NCI-H748 treated with DMSO at 0.1 percent for 48 hours (cell line): Measurements from ENCODE around the gene TGM1.

Experiments used
- DNase-seq: peaks from one replicate; lab custom pipeline; 2025; lab: John Stamatoyannopoulos, UW

Gene TGM1

DNA sequence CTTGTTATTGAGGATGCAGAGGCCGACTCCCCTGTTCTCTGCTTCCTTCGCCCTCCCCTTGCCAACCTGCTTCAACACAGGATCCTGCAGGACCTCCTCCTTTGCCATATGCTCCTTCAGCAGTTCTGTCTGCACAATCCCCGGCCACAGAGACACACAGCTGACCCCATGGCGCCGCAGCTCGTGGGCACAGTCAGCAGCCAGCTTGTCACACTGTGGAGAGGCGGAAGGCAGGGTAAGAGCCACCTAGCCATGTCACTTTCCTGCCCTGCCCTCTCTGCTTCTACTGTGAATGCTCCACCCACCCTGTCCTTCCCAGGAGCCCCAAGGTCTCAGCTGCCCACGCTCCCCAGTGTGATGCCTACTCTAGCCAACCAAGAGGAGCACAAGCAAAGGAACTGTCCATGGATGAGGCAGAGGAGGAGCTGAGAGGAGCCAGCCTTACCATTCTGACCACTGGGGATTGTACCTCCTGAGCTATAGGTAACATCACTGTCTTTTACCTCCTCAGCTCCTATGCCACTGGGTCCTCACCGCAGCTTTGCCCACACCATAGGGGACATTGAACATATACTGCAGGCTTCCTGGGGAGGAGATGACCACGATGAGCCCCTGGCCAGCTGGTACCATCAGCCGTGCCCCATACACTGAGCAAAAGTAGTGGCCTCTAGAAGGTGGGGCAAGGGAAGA, 29.3 kb upstream of the TGM1 start:
- no peak for DNase-seq

DNA sequence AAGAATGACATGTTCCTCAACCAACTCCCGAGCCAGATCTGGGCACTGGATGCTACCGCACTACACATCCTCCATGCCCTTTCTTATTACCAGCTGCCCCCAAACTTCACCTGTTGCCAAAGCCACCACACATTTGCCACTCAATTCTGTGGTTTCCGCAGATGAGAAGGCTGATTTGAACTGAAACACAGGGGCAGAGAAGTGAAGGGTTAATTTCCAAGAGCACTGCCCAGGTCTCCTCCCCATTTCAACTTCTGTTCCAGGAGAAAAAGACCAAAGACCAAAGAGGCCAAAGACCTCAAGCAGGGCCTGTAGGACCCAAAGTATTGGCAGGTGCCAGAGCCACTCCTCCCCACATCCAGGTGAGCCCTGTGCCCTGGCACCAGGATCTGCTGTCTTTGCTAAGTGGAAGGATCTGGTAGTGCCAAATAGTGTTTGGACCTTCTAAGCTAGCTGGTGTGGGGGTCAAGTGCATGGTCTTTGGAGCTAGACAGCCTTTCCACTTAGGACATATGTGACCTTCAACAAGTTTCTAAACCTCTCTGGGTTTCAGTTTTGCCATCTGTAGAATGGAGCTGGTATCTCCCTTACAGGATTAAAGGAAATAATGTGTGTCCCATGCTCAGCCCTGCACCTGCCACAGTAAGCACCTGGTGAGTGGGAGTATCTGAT, 28.6 kb upstream of the TGM1 start:
- no peak for DNase-seq

DNA sequence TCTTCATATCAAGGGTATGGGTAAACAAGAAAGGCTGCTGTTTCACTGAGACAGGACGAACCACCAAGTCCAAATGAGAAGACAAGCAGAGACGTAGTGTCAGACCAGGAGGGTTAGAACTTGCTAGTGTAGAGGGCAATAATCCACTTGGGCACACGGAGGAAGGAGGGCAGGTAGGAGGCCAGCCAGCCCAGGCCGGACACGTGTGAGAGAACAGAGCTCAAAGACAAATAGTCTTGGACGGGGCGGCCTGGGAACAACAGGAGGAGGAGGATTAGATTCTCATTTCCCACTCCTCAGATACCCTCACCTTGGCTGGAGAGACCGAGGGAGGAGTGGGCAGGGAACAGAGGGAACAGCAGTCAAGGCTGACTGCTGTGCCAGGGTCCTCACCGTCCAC, 27.8 kb upstream of the TGM1 start:
- DNase-seq = no peak

DNA sequence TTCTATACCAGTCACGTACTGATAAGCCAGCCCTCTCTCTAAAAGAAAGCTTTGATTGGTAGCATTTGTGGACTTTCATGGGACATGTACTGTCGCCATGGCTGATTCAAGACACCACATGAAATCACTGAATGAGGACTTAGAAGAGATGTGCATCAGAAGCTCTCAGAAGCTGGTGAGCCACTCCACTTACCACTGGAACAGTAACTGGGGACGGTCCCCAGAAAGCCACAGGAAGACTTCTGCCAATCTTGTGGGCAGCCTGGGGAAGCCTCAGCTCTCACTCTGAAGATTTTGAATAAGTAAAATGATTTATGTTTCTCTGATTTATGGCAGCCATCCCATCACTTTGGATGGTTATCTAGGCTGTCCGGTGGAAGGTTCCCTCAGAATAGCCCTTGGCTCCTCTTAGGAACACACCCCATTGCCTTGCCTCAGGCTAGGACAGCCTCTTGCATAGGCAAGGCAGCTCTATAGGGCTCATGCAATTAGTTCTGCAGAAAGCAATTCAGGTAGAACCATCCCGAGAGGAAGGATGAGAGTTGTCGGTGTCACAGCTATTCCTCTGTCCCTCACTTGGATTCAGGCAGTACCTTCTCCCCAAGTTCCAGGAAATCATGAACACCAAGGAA, 26.8 kb upstream of the TGM1 start:
- DNase-seq = no peak

DNA sequence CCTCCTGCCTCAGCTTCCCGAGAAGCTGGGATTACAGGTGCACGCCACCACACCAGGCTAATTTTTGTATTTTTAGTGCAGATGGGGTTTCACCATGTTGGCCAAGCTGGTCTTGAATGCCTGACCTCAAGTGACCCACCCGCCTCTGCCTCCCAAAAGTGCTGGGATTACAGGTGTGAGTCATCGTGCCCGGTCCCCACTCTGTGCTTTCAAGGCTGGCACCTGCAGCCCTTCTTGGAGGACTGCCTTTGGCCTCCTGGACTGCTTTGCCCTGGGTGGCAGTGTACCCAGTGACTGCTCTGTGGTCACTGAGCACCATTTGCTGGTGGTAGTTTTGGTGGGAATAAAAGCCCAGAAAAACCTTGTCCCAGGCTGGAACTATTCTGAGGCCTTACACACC, 24.0 kb upstream of the TGM1 start:
- DNase-seq = no peak

DNA sequence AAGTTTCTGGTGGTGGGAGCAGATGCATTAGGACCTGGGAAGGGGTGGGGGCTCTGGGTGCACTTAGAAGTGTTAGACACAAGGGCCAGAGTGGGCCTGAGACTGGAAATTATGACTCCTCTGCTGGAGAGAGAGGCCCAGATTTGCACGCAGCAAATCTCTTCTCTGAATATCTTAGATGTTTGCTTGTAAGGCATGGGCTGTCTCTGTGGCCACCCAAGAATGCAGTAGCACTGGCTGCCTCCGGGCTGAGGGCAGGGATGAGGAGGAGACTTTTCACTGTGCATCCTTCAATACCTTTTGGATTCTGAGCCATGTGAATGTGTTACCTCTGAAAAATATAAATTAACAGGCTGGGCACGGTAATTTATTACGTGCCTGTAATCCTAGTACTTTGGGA, 22.4 kb upstream of the TGM1 start:
- no peak for DNase-seq

DNA sequence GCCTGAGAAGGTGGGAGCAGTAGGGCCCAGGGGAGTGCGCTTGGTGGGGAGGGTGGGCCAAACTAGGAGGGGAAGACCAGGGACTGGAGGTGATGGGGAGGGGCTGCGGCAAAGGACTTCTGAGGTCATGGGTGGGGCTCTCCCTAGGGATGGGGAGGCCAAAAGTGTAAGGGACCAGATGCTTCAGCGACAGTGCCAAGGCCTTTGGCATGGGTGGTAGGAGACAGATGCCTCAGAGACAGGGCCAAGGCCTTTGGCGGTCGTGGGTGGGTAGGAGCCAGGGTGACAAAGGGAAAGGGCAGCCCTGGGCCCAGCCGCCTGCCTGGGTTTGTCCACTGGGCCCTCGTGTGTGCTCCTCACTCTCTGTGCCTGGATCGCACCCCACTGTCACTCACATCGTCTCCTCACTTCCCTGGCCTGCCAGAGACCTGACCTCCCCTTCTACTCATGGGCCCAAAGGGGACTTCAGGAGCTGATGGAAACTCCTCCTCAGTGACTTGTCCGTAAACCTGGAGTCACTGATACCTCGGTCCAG, 21.6 kb upstream of the TGM1 start:
- no peak for DNase-seq

DNA sequence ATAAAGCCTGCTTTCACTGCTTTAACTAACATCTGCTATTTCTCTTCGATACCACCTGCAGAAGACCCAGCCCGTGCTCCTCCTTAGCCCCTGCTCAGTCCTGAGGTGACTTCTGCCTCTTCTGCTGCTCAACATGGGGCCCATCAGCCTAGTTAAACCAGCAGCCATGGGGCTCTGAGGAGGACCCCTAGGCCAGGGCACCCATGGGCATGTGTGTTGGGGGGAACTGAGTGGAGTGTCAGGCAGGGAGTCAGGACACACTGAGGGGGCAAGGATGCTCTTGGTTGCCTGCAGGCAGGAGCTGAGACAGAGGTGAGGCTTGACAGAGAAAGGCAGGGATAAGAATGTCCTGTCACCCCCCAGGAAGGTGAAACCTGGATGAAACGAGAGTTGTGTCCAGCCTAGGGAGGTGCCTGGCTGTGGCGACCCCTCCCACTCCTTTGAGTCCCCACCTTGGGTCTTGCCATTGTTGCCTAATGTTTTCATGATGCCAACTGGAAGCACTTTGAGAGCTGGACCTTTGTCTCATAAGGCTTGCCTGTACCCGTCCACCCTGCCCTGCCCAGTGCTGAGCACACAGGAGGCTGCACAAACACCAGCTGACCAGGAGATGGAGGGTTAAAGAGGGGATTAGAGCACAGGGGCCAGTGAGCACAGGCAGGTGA, 21.0 kb upstream of the TGM1 start:
- DNase-seq = no peak

DNA sequence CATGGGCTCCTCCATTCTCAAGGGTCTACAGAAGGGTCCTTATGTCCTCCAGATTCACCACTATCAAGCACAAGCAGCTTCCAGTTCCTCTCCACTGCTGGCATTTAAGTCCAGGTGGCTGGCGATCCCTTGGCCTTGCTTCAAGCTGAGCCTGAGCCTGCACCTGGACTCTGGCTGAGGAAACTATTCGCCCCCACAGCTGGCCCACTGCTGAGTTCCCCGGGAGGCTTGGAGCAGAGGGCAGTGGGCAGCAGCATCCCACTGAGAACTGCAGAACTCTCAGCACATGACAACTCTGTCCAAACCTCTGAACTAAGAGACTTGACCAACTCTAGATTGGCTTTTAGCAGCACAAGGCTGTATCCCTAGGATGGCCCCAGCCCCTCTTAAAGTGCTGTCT, 19.8 kb upstream of the TGM1 start:
- no peak for DNase-seq

DNA sequence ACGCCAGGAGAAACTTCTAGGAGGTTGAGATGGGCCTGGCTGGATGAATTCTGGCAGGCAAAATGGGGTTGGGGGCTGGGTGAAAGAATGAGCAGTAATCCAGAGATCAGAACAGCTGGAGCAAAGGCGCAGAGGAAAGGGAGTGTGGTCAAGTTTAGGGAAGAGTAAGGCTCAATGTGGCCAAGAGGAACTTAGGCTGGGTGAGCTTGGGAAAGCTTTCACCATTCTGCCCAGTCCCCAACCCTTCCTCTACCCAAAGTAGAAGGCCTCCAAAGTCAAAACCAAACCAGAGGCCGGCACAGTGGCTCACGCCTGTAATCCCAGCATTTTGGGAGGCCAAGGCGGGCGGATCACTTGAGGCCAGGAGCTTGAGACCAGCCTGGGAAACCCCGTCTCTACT, 18.7 kb upstream of the TGM1 start:
- no peak for DNase-seq

DNA sequence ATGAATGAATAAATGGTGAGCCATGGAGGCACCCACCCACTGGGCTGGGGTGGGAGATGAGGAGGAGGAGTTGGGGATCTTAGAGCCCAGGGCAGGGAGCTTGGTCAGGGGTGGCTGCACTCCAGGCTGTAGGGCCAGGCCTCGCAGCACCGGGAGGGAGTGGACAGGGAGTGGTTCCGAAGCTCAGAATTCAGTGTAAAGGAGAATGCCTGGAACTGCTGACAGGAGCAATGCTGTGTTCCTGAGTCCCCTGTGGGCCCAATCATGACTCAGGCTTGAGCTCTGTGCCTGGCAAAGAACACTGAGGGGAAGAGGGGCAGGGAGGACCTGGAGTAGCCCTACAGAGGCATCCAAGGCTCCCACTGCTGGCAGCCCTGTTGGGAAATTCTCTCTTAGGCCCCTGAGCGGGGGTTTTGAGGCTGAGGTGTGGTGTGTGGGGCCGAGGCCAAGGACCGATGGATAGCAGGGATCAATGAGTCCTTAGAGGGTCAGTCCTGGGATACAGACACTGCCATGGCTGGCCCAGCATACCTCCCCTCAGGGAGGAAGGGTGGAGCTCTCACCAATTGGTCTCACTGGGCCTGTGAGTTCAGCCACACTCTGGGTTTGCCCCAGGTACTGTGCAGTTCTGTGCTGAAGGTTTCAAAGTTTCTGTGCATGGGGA, 18.0 kb upstream of the TGM1 start:
- DNase-seq = no peak

DNA sequence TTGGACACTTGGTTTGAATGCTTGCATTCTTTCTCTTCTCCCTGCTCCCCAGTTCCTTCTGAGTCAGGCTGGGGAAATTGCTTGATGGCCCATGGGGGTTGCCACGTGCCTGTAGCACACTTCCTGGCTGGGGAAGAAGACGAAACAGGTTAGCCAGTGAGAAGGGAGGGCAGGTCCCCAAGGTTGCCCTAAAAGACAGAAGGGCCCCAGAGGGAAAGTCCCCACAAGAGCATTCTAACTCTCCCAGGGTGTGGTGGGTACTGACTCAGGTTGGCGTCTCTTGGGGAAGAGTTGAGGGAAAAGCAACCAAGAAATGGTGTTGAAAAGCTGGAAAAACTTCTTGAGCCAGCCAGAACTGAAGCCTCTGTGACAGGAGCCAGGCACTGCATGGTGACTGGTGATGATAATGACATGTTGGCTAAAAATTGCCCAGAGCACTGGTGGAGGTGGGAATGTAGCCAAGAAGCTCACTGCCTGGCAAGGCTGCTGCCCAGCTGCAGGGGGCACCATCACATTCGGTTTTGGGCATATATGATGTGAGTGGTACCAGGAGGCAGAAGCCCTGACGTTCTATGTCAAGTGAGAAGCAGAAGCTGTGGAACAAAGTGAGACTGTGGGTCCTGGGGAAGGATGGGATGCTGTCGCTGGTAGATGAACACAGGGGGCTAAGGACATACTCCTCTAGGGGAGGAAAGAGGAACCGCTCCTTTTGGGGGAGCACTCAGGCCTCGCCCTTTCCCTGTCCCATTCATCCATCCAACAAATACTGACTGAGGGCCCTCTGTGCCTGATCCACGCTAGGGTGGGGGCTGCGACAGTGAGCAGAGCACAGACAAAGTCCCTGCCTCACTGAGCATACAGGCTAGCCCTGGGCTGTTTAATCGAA, 16.6 kb upstream of the TGM1 start:
- DNase-seq = no peak

DNA sequence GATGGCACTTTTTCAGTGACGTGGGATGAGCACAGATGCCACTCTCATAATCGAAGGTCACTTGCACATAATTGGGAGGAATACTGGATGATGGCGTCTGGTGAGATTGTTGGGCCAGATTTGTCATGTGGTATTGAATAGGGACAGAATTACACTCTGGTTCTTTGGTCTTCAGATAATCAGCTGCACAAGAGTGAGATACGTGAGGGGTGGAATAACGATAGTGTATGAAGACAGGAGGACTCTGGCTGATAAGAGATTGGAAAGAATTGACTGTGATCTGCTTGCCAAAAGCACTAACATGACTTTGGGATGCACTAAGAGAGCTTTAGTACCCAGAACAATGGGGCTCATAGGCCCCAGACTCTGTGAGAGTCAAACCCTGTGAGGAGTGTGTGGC, 15.4 kb upstream of the TGM1 start:
- DNase-seq = no peak

DNA sequence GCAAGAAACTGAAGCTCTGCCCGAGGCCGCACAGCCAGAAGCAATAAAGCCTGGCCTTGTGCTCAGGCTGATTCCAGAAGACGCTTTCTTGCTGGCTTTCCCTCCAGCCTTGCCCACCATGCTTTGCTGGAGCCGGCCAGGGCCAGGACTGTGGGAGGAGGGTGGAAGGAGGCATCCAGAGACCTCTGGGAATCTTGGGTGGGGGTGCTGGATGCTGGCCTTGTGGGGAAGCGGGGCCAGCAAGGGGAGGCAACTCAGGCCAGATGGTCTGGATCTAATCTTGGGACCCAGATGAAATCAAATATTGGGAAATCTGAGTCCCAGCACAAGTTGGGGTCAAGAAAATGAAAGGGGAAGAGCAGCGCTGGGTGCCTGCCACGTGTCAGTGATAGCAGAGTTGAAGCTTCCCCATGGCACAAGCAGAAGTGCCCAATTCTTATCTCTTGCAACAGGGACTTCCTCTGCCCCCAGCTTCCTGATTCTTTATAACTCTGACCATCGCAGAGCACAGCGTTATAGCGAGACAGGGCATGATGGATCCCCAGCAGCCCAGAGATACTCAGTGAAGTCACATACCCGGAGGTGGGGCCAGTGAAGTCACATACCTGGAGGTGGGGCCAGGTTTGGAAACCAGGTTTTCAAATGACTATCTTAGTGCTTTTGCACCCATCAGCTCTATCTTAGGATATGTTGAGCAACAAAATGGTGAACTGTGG, 14.8 kb upstream of the TGM1 start:
- DNase-seq = no peak

DNA sequence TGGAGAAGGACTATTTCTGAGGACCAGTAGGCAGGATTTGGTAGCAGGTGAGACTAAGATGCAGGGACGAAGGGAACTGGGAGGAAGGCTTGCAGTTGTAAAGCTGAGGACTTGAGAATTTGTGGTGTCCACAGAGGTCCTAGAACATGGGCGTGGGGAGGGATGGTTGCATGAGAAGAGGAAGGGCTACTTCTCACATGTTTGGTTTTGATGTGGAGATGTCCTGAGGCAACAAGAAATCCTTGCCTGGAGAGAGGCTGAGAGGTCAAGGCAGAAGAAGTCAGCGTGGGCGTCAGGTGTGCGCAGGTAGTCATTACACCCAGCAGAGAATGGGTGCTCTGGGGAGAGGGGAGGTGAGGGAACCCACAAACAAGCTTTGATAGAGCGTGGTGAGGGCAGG, 14.1 kb upstream of the TGM1 start:
- no peak for DNase-seq

DNA sequence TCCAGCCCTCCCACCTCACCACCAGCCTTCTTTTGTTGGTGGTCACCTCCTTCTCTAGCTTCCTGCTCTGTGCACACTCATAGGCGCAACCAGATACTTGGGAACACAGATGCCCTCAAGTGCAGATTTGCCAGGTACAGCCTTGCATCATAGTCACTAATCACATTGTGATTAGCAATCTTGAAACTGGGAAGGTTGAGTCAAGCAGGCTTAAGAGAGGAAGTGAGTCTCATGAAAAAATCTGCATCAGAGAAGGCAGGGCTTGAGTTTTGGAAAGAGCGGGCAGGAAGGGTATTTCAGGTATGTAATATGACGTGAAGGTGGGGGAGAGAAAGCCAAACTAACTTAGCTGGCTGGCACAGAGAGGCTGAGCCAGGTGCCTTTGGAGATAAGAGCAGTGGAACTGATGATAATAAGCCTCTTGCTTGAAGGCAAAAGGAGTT, 11.1 kb upstream of the TGM1 start:
- no peak for DNase-seq

DNA sequence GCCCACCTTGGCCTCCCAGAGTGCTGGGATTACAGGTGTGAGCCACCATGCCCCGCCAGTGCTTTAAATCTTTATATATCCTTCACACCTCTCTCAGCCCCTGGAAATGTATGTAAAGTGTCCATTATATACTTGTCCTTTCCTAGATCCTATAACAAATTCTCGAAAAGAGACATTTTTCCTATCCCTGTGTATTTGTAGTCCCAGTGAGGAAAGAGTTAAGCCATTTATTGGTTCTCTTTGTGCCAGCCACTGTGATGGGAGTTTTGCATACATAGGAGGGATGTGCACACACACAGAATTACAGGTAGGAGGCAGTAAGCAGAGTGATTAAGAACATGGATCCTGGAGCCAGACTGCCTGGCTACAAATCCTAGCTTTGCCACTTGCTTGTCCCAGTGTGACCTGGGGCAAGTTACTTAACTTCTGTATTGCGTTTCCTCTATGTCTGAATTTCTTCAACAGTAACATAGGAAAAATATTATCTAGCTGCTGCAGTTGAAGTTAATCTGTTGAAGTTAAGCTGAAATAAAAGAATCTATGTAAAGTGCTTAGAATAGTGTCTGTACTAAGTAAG, 10.5 kb upstream of the TGM1 start:
- DNase-seq = no peak

DNA sequence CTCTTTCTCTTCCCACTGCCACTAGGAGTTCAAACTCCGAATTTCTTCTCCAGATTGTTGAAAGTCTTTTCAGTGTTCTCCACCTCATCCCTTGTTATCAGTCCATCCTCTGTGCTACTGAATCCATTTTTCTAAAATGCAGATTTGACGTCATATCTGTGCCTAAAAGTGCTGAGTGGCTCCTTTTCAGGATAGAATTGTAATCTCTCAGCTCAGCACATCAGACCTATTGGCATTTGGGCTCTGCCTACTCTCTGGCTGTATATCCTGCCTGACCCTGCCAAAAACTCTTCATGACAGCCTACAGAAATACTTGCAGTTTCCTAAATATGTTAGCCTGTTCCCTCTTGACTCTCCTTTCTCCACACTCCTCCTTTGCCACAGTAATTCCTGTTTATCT, 9.5 kb upstream of the TGM1 start:
- no peak for DNase-seq

DNA sequence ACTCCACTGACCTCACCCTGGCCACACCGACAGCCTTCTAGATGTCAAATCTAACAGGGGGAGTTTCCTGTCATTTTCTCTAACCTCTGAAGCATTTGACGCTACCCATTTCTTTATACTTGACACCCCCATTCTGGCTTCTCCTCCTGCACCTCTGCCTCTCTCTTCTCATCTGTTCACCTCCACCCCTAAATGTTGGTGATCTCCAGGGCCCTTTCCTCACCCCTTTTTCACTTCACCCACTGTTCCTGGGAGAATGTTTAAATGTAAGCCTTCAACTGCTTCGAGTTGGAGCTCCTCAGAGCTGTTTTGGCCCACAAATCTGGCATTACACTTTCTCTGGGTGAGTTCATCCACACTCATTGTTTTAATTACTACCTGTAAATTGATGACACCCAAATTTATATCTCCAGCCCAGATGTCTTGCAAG, 8.9 kb upstream of the TGM1 start:
- DNase-seq = no peak
